H1 (cell line): ENCODE data around the gene SPHK1.

Source experiments
- BACH1 ChIP-seq: IDR thresholded peaks from 2 replicates; pipeline ENCODE4 v1.6.1; 2012; ENCODE audit warnings: low read length, improper control_type of control experiment
- EZH2 ChIP-seq: fragments of 200-600 bp; sonication (generic); IDR thresholded peaks from 2 replicates; pipeline ENCODE4 v1.7.1; 2012; ENCODE audit warnings: low read depth, mild to moderate bottlenecking, moderate library complexity, low read length, inconsistent platforms; ENCODE audit not compliant: severe bottlenecking
- KDM1A ChIP-seq: fragments of 200-600, 300-600 bp; sonication (generic); IDR thresholded peaks from 2 replicates; pipeline ENCODE4 v1.7.1; 2016; ENCODE audit warnings: mild to moderate bottlenecking, low read length, borderline replicate concordance
- NRF1 ChIP-seq: IDR thresholded peaks from 2 replicates; pipeline ENCODE4 v1.6.1; 2011; ENCODE audit warnings: mild to moderate bottlenecking, low read depth, low read length, improper control_type of control experiment
- PHF8 ChIP-seq: fragments of 200-600 bp; sonication (generic); conservative IDR thresholded peaks from 2 replicates; pipeline ENCODE4 v1.7.1; 2012; ENCODE audit warnings: low read depth, mild to moderate bottlenecking, inconsistent platforms, low read length, moderate library complexity
- POLR2A ChIP-seq, 2 experiments: IDR thresholded peaks; 1 replicate in 1 of 2; 2 replicates in 1 of 2; pipeline ENCODE4 v1.6.1; 2011; ENCODE audit warnings: low read depth in 2 of 2, low read length in 2 of 2, mild to moderate bottlenecking in 2 of 2; ENCODE audit errors: control extremely low read depth in 1 of 2
- POLR2AphosphoS5 ChIP-seq: IDR thresholded peaks from 2 replicates; pipeline ENCODE4 v1.6.1; 2011; ENCODE audit warnings: low read depth, low read length
- RAD21 ChIP-seq, 2 experiments: IDR thresholded peaks in 1 of 2; conservative IDR thresholded peaks in 1 of 2; 2 replicates each; pipeline ENCODE4 v1.6.1; 2011; ENCODE audit warnings: low read depth in 2 of 2, low read length in 2 of 2, improper control_type of control experiment in 1 of 2, inconsistent platforms in 1 of 2, mild to moderate bottlenecking in 1 of 2, moderate library complexity in 1 of 2
- SIN3A ChIP-seq, 2 experiments: IDR thresholded peaks in 1 of 2; conservative IDR thresholded peaks in 1 of 2; 2 replicates each; pipeline ENCODE4 v1.6.1; 2011 to 2012; ENCODE audit warnings: low read length in 2 of 2, improper control_type of control experiment in 1 of 2, low read depth in 1 of 2, mild to moderate bottlenecking in 1 of 2
- SP1 ChIP-seq: IDR thresholded peaks from 2 replicates; pipeline ENCODE4 v1.6.1; 2011; ENCODE audit warnings: low read depth, low read length
- TF ChIP-seq, protein P1 (sequence below), 3 experiments: IDR thresholded peaks; 1 replicate in 2 of 3; 2 replicates in 1 of 3; pipeline versions ENCODE4 v1.5.1 to v1.6.1; 2011; ENCODE audit warnings: low read length in 3 of 3, mild to moderate bottlenecking in 3 of 3, inconsistent platforms in 2 of 3, low read depth in 1 of 3, moderate library complexity in 1 of 3; ENCODE audit not compliant: insufficient read depth in 1 of 3; ENCODE audit errors: control extremely low read depth in 1 of 3
- TF ChIP-seq, protein P2 (sequence below): IDR thresholded peaks from 2 replicates; pipeline ENCODE4 v1.6.1; 2012; ENCODE audit warnings: inconsistent platforms
- TF ChIP-seq, protein P3 (sequence below): IDR thresholded peaks from 2 replicates; pipeline ENCODE4 v1.6.1; 2012; ENCODE audit warnings: low read length, inconsistent platforms

DNA sequence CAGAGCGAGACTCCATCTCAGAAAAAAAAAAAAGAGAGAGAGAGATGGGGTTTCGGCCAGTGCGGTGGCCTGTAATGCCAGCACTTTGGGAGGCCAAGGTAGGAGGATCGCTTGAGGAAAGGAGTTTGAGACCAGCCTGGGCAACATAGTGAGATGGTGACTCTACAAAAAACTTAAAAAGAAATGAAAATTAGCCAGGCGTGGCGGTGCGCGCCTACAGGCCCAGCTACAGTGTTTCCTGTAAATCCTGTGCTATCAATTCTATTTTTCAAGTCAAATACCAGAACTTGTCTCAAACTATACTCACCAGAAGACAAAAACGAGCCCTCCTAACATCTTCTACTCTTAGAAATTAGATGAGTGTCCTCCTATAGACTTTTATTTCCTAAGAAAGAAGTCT lies 49.3 kb downstream of the SPHK1 start:
- TF ChIP-seq POLR2A (IDR thresholded peaks at IDR 0.05; ENCODE audit: control extremely low read depth in 1 of 2, low read depth in 2 of 2, low read length in 2 of 2) = no peak
- TF ChIP-seq EZH2 = no peak
- TF ChIP-seq, protein P1, sequence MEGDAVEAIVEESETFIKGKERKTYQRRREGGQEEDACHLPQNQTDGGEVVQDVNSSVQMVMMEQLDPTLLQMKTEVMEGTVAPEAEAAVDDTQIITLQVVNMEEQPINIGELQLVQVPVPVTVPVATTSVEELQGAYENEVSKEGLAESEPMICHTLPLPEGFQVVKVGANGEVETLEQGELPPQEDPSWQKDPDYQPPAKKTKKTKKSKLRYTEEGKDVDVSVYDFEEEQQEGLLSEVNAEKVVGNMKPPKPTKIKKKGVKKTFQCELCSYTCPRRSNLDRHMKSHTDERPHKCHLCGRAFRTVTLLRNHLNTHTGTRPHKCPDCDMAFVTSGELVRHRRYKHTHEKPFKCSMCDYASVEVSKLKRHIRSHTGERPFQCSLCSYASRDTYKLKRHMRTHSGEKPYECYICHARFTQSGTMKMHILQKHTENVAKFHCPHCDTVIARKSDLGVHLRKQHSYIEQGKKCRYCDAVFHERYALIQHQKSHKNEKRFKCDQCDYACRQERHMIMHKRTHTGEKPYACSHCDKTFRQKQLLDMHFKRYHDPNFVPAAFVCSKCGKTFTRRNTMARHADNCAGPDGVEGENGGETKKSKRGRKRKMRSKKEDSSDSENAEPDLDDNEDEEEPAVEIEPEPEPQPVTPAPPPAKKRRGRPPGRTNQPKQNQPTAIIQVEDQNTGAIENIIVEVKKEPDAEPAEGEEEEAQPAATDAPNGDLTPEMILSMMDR (IDR thresholded peaks at IDR 0.05; ENCODE audit: control extremely low read depth in 1 of 3, insufficient read depth in 1 of 3, low read depth in 1 of 3, low read length in 3 of 3) = no peak
- no peak for TF ChIP-seq POLR2AphosphoS5
- TF ChIP-seq SIN3A (conservative IDR thresholded peaks at IDR 0.05 in 1 of 2, IDR thresholded peaks at IDR 0.05 in 1 of 2; ENCODE audit: low read depth in 1 of 2, low read length in 2 of 2) = no peak
- no peak for TF ChIP-seq RAD21 (IDR thresholded peaks at IDR 0.05 in 1 of 2, conservative IDR thresholded peaks at IDR 0.05 in 1 of 2; ENCODE audit: low read depth in 2 of 2, low read length in 2 of 2)
- no peak for TF ChIP-seq BACH1
- no peak for TF ChIP-seq NRF1
- no peak for TF ChIP-seq KDM1A
- no peak for TF ChIP-seq SP1
- TF ChIP-seq, protein P2, sequence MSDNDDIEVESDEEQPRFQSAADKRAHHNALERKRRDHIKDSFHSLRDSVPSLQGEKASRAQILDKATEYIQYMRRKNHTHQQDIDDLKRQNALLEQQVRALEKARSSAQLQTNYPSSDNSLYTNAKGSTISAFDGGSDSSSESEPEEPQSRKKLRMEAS = no peak
- TF ChIP-seq PHF8 = no peak
- TF ChIP-seq, protein P3, sequence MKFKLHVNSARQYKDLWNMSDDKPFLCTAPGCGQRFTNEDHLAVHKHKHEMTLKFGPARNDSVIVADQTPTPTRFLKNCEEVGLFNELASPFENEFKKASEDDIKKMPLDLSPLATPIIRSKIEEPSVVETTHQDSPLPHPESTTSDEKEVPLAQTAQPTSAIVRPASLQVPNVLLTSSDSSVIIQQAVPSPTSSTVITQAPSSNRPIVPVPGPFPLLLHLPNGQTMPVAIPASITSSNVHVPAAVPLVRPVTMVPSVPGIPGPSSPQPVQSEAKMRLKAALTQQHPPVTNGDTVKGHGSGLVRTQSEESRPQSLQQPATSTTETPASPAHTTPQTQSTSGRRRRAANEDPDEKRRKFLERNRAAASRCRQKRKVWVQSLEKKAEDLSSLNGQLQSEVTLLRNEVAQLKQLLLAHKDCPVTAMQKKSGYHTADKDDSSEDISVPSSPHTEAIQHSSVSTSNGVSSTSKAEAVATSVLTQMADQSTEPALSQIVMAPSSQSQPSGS = no peak
